ENCODE data around the gene CPXM2.

The CPXM2 gene

GRCh38 chr10:123891144-123892071 is at the start of gene CPXM2:
CPXM2 (minus strand) TSS chr10:123891807; CDS start chr10:123891659, 148 bp downstream.
- DNase-seq (ENCODE audit: low read depth, low spot score), result no peak

- DNase-seq (ENCODE audit: low read depth, low spot score), result no peak
These were observed 48.0 kb upstream of the CPXM2 start for GRCh38 chr10:123939591-123939990.

- no peak for DNase-seq (ENCODE audit: low read depth, low spot score)
These were observed 47.3 kb upstream of the CPXM2 start for GRCh38 chr10:123938890-123939289.

GRCh38 chr10:123936426-123936825 is 44.8 kb upstream of the CPXM2 start:
- DNase-seq (ENCODE audit: low read depth, low spot score), result no peak

- no peak for DNase-seq (ENCODE audit: low read depth, low spot score)
These were observed 44.1 kb upstream of the CPXM2 start for GRCh38 chr10:123935680-123936079.

GRCh38 chr10:123934846-123935245 is 43.2 kb upstream of the CPXM2 start:
- no peak for DNase-seq (ENCODE audit: low read depth, low spot score)

- DNase-seq (ENCODE audit: low read depth, low spot score), result no peak
These were observed 38.9 kb upstream of the CPXM2 start for GRCh38 chr10:123930340-123931001.

- no peak for DNase-seq (ENCODE audit: low read depth, low spot score)
These were observed 38.2 kb upstream of the CPXM2 start for GRCh38 chr10:123929791-123930190.

GRCh38 chr10:123928427-123928826 is 36.8 kb upstream of the CPXM2 start:
- no peak for DNase-seq (ENCODE audit: low read depth, low spot score)

- no peak for DNase-seq (ENCODE audit: low read depth, low spot score)
These were observed 35.0 kb upstream of the CPXM2 start for GRCh38 chr10:123926401-123927264.

GRCh38 chr10:123922126-123922525 is 30.5 kb upstream of the CPXM2 start:
- DNase-seq (ENCODE audit: low read depth, low spot score), result no peak

GRCh38 chr10:123916775-123917174 is 25.2 kb upstream of the CPXM2 start:
- DNase-seq (ENCODE audit: low read depth, low spot score), result no peak

GRCh38 chr10:123913688-123914268 is 22.2 kb upstream of the CPXM2 start:
- DNase-seq (ENCODE audit: low read depth, low spot score), result no peak

GRCh38 chr10:123912871-123913270 is 21.3 kb upstream of the CPXM2 start:
- DNase-seq (ENCODE audit: low read depth, low spot score), result no peak

- DNase-seq (ENCODE audit: low read depth, low spot score), result no peak
These were observed 20.9 kb upstream of the CPXM2 start for GRCh38 chr10:123912466-123912865.

GRCh38 chr10:123911866-123912265 is 20.3 kb upstream of the CPXM2 start:
- no peak for DNase-seq (ENCODE audit: low read depth, low spot score)

- no peak for DNase-seq (ENCODE audit: low read depth, low spot score)
These were observed 18.3 kb upstream of the CPXM2 start for GRCh38 chr10:123909866-123910265.

GRCh38 chr10:123909426-123909825 is 17.8 kb upstream of the CPXM2 start:
- no peak for DNase-seq (ENCODE audit: low read depth, low spot score)

- DNase-seq (ENCODE audit: low read depth, low spot score), result no peak
These were observed 16.8 kb upstream of the CPXM2 start for GRCh38 chr10:123908379-123908778.

GRCh38 chr10:123906884-123907652 is 15.5 kb upstream of the CPXM2 start:
- no peak for DNase-seq (ENCODE audit: low read depth, low spot score)

- DNase-seq (ENCODE audit: low read depth, low spot score), result no peak
These were observed 14.7 kb upstream of the CPXM2 start for GRCh38 chr10:123906296-123906695.

Data from brain pericyte (primary cell).